ENCODE results near the gene FAM13A. TPM values are rescaled to one million over a fixed set of nuclear protein-coding genes. Genes with fewer than 3 reads are reported as not detected.

Gene FAM13A
- total RNA-seq, 2 donors from 2014 or later = 10.1 to 24.9 TPM

- ATAC-seq (peak; percentile 42 to 59), DNase-seq (no peak)
- intact Hi-C loops (cut with DNase I) = no loop called here
Measured at GRCh38 chr4:88809576-88810219, 247.3 kb downstream of the FAM13A start.

DNA sequence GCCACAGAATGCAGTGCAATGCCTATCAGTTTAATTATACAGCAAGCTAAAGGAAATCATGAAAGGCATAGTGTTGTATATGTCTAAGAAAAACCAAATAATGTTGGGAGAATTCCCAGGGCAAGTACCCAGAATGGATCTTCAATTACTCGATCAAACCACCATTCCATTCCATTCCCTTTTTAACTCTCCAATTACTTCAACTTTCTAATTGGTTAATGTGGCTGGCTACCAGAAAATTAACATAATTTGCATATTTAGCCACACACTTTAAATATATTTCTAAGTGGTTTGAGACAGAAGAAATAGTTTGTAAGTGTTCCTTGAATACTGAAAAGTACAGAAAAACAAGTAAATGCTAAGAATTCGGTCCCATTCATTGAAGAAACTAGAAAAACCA lies 247.9 kb downstream of the FAM13A start:
- no peak for ATAC-seq

DNA sequence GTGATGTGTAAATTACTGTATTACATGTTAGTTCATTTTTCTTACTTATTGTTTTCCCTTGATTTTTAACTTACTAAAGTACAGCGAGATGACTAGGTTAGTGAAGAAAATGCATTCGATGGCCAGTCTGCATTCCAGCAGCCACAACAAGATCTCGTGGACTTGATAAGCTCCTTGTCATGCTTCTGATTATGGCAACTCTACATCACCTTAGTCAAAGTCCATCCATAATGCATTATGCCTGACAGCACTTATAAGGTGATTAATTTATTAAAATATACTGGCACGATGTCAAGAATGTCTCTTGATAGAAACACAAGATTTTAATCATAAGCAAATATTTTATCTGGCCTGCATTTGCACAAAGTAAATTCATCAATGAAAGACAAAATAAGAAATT lies 249.5 kb downstream of the FAM13A start:
- ATAC-seq (no peak), DNase-seq (no peak)
- intact Hi-C loops (cut with DNase I) = no loop called here

More for the DNA sequence above, 247.9 kb downstream of the FAM13A start:
- DNase-seq = no peak
- intact Hi-C loops (cut with DNase I) = no loop called here

- intact Hi-C loops (cut with DNase I) = no loop called here
- DNase-seq (no peak), ATAC-seq (no peak)
Measured at GRCh38 chr4:88804234-88804633, 252.8 kb downstream of the FAM13A start.

- intact Hi-C loops (cut with DNase I) = no loop called here
- DNase-seq (no peak), ATAC-seq (peak; percentile 84 to 88)
Measured at GRCh38 chr4:88803600-88804096, 253.3 kb downstream of the FAM13A start.

- DNase-seq (no peak), ATAC-seq (peak in 1 of 2 donors; percentile 47)
- intact Hi-C loops (cut with DNase I) = no loop called here
Measured at GRCh38 chr4:88802585-88803286, 254.2 kb downstream of the FAM13A start.

DNA sequence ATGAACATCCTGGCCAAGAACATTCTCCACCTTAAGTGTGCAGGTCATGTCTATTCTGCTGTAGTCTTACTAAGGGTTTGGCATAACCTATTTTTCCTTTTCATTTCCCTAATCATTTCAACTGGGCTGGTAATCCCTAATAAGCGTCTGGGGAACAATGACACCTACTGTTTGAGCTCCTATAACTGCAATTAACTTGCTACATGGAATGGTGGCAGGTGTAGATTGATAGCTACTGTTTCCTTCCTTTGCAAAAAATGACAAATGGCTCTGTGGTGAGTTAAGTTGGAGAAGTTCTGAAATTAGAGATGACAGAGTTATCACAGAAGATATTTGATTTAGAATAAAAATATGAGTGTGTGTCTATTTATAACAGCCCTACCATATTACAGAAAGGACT lies 254.8 kb downstream of the FAM13A start:
- DNase-seq = no peak
- intact Hi-C loops (cut with DNase I) = no loop called here
- ATAC-seq = no peak

DNA sequence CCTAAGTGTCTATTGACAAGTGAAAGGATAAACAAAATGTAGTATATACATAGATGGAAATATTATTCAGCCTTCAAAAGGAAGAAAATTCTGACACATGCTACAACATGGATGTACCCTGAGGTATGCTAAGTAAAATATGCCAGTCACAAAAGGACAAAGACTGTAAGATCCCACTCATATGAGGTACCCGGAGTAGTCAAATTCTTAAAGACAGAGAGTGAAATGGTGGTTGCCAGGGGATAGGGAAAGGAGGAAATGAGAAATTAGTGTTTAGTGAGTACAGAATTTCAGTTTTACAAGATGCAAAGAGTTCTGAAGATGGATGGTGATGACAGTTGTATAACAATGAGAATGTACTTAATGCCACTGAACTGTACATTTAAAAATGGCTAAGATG lies 257.1 kb downstream of the FAM13A start:
- ATAC-seq (no peak), DNase-seq (no peak)
- intact Hi-C loops (cut with DNase I) = no loop called here

DNA sequence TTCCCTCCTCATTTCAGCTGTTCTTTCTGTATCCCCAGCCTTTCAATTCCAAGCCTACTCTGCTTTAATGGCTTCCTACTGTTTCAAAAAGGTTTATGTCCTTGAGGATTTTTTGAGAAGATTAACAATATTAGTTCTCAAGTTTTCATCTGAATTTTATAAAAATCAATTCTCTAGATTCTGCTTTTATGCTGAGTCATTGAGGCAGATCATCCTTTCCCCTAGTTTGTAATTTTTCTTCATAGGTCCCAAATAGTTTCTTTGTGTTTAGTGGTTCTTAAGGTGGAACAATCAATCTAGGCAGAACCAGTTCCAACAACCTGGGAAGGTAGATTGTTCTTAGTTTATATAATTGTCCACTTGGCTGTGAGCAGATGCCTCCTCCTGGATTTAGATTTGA lies 259.3 kb downstream of the FAM13A start:
- ATAC-seq (no peak), DNase-seq (no peak)
- intact Hi-C loops (cut with DNase I) = no loop called here

- intact Hi-C loops (cut with DNase I) = no loop called here
- no peak for ATAC-seq
- no peak for DNase-seq
Measured at GRCh38 chr4:88796545-88796944, 260.4 kb downstream of the FAM13A start.

GRCh38 chr4:88794952-88795351 lies 262.0 kb downstream of the FAM13A start:
- intact Hi-C loops (cut with DNase I) = no loop called here
- DNase-seq (no peak), ATAC-seq (no peak)

DNA sequence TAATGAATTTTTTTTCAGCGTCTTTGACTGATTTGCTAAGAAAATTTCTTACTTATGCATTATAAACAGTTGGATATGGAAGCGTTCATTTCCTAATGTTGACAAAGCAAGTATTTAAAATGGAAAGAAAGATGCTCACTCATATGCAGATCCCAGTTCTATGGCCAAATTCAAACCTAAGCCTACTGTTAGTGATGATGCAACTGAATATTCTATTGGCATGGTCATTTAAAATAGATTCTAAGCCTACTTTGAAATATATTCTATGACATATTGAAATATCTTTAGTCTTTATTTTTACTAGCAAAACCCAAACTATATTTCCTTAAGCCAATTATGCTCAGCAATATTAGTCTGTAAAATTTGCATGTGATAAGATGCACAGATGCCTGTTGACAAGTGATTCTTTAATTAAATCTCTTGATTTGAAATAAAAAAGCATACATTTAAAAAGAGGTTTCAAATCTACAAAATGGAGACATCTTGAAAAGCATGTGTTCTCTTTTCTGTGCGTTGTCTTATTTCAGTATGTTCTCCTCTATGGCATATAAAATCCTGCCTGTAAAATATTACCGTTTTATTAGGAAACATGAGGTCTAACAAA lies 262.8 kb downstream of the FAM13A start:
- ATAC-seq (no peak), DNase-seq (no peak)
- intact Hi-C loops (cut with DNase I) = no loop called here

- DNase-seq = no peak
- no peak for ATAC-seq
- intact Hi-C loops (cut with DNase I) = no loop called here
Measured at GRCh38 chr4:88793475-88793874, 263.5 kb downstream of the FAM13A start.

DNA sequence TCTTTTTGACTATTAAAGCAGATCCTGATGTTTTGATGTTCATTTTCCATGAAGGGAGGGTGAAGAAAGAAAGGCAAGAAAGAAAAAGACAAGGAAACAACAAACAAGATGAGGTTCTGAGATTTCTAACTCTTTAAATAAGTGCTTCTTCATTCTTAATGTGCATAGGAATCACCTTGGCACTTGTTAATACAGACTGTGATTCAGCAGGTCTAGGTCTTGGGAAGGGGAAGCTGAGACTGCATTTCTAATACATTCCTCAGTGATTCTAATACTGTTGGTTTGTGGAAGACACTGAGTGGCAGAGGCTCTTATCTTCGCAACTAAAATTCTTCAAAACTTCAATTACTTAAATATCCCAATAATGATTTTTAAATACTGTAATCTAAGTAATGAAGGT lies 264.2 kb downstream of the FAM13A start:
- ATAC-seq (peak in 1 of 2 donors; percentile 63), DNase-seq (no peak)
- intact Hi-C loops (cut with DNase I) = no loop called here

DNA sequence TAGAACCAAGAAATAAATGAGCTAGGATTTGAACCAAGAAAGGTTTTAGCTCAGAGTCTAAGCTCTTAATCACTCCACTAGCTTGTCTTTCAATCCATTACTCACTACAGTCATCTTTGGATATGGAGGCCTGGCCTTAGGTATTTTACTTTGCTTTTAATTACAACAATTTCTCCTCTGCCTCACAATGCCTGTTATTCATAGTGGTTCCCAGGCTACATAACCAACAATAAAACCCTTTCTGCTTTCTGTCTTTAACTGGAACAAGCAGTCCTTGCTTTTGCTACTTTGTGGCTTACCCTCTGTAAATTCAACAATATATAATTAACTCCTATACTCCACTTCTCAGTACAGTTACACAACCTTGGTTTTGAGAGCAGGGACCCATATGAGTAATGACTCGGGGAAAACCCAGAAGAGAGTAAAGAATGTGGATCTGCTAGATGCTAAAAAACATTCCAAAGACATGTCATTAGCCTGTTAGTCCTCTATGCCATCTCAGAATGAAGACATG lies 264.7 kb downstream of the FAM13A start:
- DNase-seq (no peak), ATAC-seq (peak in 1 of 2 donors; percentile 70)
- intact Hi-C loops (cut with DNase I) = no loop called here

DNA sequence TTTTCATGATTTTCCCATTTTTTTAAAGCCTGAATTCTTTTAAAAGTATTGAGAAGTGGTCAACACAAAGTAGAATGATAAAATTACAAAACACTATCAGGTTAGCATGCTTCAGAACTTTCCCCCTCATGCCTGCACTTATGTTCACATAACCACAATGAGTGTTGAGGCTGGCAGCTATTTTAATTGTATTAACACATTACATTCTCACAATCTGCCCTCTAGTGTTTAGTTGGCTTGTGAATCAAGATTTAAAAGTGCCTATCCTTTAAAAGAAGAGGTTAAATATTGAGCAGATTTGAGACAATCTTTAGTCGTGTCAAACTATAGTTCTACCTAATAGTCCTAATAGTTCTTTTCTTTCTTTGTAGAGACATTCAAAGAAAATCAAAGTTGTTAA lies 265.7 kb downstream of the FAM13A start:
- ATAC-seq (no peak), DNase-seq (no peak)
- intact Hi-C loops (cut with DNase I) = no loop called here

DNA sequence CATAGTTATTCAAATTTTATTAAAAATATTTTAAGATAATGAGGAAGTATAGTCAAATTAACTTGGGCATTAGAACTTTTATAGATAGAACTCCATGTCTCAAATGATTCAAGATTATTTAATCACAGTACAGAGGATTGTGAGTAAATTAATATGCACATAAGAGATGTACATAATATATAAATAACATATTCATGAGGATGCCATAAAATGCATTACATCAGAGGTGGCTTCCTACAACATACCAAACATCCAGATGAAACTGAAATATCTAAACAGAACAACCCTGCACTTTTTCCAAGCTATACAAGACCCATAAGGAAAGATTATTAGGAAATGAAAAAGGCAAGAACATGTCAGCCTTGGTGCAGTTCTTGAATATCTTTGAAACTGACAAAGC lies 268.1 kb downstream of the FAM13A start:
- intact Hi-C loops (cut with DNase I) = no loop called here
- ATAC-seq (no peak), DNase-seq (no peak)

- intact Hi-C loops (cut with DNase I) = no loop called here
- DNase-seq (no peak), ATAC-seq (no peak)
Measured at GRCh38 chr4:88788424-88788823, 268.6 kb downstream of the FAM13A start.

- ATAC-seq (no peak), DNase-seq (no peak)
- intact Hi-C loops (cut with DNase I) = no loop called here
Measured at GRCh38 chr4:88786011-88786410, 271.0 kb downstream of the FAM13A start.

GRCh38 chr4:88780389-88780788 lies 276.6 kb downstream of the FAM13A start:
- intact Hi-C loops (cut with DNase I) = no loop called here
- ATAC-seq (no peak), DNase-seq (no peak)

All from left cardiac atrium (tissue), 4 donors.